Measurements from ENCODE around the gene NBEAL1.
"Not testable (repeated sequence)": the region's sequence is repeated elsewhere in the genome, so short reads cannot be mapped to it uniquely, and the experiment has no call there.

NBEAL1 gene

GRCh38 chr2:203014456-203015199, at the start of gene NBEAL1:
Gene NBEAL1 (plus strand): TSS chr2:203014875. CDS start chr2:203016385, 1,510 bp downstream.
- peak; percentile 98 for DNase-seq

DNA sequence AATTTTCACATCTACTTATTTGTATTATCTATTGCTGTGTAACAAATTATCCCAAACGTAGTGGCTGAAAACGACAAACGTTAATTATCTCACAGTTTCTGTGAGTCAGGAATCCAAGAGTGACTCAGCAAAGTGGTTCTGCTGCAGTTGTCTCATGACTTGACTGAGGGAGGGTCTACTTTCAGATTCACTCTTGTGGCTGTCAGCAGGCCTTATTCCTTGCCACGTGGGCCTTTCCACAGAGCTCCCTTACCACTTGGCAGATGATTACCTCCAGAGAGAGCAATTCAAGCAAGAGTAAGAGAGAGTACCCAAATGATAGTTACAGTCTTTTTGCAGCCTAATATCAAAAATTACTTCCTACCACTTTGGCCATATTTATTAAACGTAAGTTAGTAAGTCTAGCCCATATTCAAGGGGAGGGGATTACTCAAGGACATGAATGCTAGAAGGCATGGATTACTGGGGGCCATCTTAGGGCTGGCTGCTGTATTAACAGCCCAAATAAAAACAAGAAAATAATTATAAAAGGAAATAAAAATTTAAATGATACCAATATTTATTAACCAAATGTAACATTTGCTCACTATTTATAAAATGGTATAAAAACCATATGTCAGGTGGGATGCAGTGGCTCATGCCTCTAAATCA, 48.7 kb upstream of the NBEAL1 start:
- DNase-seq = no peak

- not testable (repeated sequence) for DNase-seq
Measured at GRCh38 chr2:202969404-202969803, 45.3 kb upstream of the NBEAL1 start.

- DNase-seq = no peak
Measured at GRCh38 chr2:202976809-202977208, 37.9 kb upstream of the NBEAL1 start.

DNA sequence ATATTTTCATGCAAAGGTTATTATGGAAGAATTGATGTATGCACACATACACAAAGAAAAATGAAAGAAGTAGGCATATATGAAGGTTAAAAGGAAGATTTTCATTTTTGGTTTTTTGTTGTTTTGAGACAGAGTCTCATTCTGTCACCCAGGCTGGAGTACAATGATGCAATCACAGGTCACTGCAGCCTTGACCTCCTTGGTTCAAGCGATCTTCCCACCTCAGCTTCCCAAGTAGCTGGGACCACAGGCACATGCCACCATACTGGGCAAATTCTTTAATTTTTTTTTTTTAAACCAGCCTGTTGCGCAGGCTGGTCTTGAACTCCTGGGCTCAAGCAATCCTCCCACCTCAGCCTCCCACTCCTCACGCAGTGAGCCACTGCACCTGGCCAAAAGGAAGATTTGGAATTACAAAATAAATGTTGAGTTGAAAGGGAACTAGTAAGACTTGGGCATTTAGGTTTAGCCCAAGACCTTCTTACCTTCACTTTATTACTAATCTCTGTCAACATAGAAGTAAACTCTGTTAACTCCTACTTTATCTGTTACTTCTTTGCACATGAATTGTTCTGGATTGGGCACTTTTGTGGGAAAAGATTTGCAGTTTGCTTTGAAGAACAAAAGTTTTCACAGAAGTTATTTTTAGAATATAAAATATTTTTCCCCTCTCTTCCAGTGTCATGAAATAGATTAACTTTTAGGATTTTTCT, 31.7 kb upstream of the NBEAL1 start:
- DNase-seq = no peak

- no peak for DNase-seq
Measured at GRCh38 chr2:202989749-202990148, 24.9 kb upstream of the NBEAL1 start.

DNA sequence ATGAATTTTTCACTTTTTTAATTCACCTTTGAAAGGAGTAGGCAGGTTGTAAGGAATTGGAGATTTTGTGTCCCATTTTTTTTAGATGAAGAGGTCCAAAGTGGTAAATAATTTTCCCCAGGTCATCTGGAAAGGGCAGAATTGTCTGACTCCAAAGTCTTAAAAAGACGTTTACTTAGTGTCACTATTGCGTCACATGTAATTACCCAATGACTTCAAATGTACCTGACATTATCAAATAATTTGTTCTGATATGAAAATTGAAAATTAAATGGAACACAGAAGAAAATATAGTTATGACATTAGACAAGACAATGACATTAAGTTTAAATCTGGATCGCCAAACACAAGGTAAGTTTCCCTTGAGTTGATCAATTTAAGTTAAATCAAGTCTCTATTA, 24.2 kb upstream of the NBEAL1 start:
- DNase-seq = no peak

GRCh38 chr2:202997113-202997512, 17.6 kb upstream of the NBEAL1 start:
- DNase-seq = not testable (repeated sequence)

DNA sequence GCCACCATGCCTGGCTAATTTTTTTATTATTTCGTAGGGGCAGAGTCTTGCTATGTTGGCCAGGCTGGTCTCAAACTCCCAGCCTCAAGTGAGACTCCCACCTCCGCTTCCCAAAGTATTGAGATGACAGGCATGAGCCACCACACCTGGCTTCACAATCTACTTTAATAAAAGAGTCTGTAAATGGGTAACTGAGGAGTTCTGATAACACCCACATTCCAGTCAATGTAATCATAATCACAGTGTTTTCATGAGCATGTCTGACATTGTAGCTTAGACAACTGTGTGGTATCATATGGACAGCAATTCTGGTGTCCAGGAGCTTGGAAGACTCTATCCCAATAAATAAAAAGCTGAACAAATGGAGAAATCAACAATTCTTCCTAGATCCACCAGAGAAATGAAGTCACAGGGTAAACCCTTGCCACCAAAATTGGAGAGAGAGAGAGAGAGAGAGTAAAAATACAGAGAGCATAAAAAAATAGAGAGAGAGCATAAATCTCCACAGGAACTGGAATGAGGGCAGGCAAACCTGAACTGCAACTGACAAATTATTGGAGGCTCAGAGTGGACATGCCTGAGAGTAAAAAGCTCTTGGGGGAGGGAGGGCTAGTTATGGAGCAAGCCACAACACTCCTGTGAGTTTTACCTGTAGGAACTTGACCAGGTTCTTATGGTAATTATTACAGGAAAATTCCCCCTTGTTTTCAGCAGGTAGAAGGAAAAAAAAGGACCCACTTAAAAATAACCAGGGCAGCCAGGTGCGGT, 12.4 kb upstream of the NBEAL1 start:
- no peak for DNase-seq

GRCh38 chr2:203003716-203004115, 11.0 kb upstream of the NBEAL1 start:
- DNase-seq = no peak

DNA sequence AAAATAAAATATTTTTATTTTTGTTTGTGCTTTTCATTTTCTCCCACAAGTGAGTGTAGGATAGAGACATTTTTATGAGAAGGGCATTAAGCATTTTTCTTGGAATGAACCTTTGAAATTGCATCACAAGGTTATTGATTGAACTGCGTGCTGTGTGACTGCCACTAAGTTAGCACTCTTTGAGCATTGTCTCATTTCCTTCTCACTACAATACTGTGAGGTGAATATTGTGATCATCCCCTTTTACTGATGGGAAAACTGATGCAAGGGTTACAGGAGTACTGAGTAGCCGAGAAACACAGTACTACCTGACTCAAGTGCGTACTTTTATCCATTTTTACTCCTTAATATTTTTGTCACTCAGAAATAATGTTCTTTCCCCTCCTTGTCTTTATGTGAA, 2.0 kb downstream of the NBEAL1 start:
- DNase-seq = no peak

DNA sequence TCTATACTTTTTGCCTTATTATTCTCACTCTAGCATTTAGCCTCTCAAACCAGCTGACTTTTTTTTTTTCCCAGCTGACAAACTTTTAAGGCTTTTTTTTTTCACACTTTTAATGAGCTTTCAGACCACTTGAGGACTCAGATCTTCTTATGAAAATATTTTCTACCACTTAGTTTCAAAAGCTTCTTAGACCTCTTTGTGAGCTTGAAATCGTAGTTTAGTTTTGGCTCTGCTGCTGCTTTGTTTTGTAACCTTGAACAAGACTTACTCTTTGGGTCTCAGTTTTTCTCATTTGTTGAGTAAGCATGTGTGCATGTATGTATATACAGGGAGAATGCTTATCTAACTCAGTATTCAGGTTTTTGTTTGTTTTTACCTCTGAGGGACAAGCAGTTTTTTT, 3.5 kb downstream of the NBEAL1 start:
- DNase-seq = no peak

DNA sequence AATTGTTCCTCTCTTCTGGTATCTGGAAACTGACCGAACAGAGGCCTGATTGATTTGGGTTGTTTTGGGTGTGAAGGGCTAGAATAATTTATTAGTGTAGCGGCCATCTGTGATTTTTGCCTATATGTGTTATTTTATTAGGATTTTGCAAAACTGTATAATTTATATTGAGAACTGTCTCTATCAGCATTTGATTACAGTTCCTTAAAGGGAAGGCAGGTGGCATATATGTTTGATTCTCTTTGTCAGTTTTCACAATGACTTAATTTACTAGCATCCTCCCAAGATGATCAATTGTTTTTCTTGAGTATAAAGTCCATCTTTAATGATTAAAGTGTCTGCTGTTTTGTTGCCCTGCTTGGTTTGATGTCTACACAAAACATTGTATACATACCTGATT, 4.5 kb downstream of the NBEAL1 start:
- no peak for DNase-seq

GRCh38 chr2:203021991-203022390, 7.3 kb downstream of the NBEAL1 start:
- DNase-seq = no peak

- DNase-seq = no peak
Measured at GRCh38 chr2:203022751-203023150, 8.1 kb downstream of the NBEAL1 start.

- DNase-seq = no peak
Measured at GRCh38 chr2:203025592-203025991, 10.9 kb downstream of the NBEAL1 start.

GRCh38 chr2:203030545-203030944, 15.9 kb downstream of the NBEAL1 start:
- no peak for DNase-seq

DNA sequence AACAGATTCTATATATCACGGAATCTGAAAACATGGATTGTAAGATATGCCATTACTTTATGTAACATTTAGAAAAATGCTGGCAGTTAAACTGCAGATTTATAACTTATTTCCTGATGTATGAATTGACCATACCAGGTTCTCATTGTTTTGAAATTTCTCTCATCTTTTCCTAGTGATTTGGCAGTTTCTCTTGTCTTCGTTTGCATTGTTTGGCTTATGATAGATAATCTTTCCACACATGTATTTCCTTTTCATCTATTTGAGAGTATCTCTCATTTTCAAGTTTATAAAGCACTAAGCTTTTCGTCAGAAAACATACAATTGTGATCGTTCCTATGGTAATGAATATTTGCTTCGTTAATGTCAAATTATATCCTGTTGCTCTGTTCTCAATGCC, 16.3 kb downstream of the NBEAL1 start:
- no peak for DNase-seq

GRCh38 chr2:203033395-203033794, 18.7 kb downstream of the NBEAL1 start:
- DNase-seq = no peak

- no peak for DNase-seq
Measured at GRCh38 chr2:203035879-203036470, 21.3 kb downstream of the NBEAL1 start.

GRCh38 chr2:203037026-203037425, 22.4 kb downstream of the NBEAL1 start:
- DNase-seq = no peak

DNA sequence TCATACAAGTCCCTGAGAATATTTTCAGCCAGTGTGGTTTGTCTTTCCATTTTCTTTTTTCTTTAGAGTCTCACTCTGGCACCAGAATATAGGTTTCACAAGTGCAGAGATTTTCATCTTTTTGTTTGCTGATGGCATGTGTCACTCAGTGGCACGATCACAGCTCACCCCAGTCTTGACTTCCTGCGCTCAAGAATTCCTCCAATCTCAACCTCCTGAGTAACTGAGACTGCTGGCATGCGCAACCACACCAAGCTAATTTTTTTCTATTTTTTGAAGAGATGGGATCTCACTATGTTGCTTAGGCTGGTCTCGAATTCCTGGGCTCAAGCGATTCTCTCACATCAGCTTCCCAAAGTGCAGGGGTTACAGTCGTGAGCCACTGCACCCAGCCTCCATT, 23.9 kb downstream of the NBEAL1 start:
- no peak for DNase-seq

- not testable (repeated sequence) for DNase-seq
Measured at GRCh38 chr2:203039211-203039610, 24.5 kb downstream of the NBEAL1 start.
